H9 (cell line): Measurements from ENCODE around the gene IL21R. TPM values are rescaled to one million over a fixed set of nuclear protein-coding genes. Genes with fewer than 3 reads are reported as not detected.

Source experiments
- DNase-seq: peaks from one replicate; pipeline ENCODE4 v3.0.0-alpha.2; 2017
- H2AFZ ChIP-seq: one replicate; pipeline ENCODE4 v1.6.1; 2013; ENCODE audit warnings: mild to moderate bottlenecking, low read length, control low read depth, moderate library complexity
- H2AK5ac ChIP-seq: 2 replicates; pipeline ENCODE4 v1.6.1; 2013; ENCODE audit warnings: low read length, control low read depth, mixed read lengths; ENCODE audit not compliant: insufficient read length
- H2BK120ac ChIP-seq: one replicate; pipeline ENCODE4 v1.6.1; 2013; ENCODE audit warnings: low read depth, mild to moderate bottlenecking, low read length, control low read depth, inconsistent platforms; ENCODE audit not compliant: poor library complexity, severe bottlenecking
- H2BK12ac ChIP-seq: 2 replicates; pipeline ENCODE4 v1.6.1; 2013; ENCODE audit warnings: low read length, control low read depth, mixed read lengths, low read depth; ENCODE audit not compliant: insufficient read length
- H2BK15ac ChIP-seq: 2 replicates; pipeline ENCODE4 v1.6.1; 2013; ENCODE audit warnings: low read depth, low read length, control low read depth
- H2BK20ac ChIP-seq: one replicate; pipeline ENCODE4 v1.6.1; 2013; ENCODE audit warnings: low read depth, mild to moderate bottlenecking, low read length, control low read depth, inconsistent platforms; ENCODE audit not compliant: poor library complexity, severe bottlenecking
- H2BK5ac ChIP-seq: 2 replicates; pipeline ENCODE4 v1.6.1; 2013; ENCODE audit warnings: low read length, control low read depth, mixed read lengths; ENCODE audit not compliant: insufficient read length
- H3K14ac ChIP-seq: 2 replicates; pipeline ENCODE4 v1.6.1; 2013; ENCODE audit warnings: low read length, control low read depth; ENCODE audit not compliant: insufficient read depth
- H3K18ac ChIP-seq: 2 replicates; pipeline ENCODE4 v1.6.1; 2013; ENCODE audit warnings: low read depth, mild to moderate bottlenecking, mixed read lengths, low read length, control low read depth; ENCODE audit not compliant: insufficient read length
- H3K23ac ChIP-seq: 2 replicates; pipeline ENCODE4 v1.6.1; 2013; ENCODE audit warnings: low read length, control low read depth, mixed read lengths, low read depth; ENCODE audit not compliant: insufficient read length
- H3K23me2 ChIP-seq: 2 replicates; pipeline ENCODE4 v1.6.1; 2013; ENCODE audit warnings: low read depth, mild to moderate bottlenecking, mixed read lengths, low read length, control low read depth; ENCODE audit not compliant: insufficient read length, poor library complexity, severe bottlenecking
- H3K27ac ChIP-seq: 2 replicates; pipeline ENCODE4 v1.5.1; 2013; ENCODE audit warnings: low read length, control low read depth, mixed read lengths, low read depth; ENCODE audit not compliant: insufficient read length
- H3K27me3 ChIP-seq: 2 replicates; pipeline ENCODE4 v1.6.1; 2013; ENCODE audit warnings: low read length, control low read depth, inconsistent platforms; ENCODE audit not compliant: insufficient read depth
- H3K4ac ChIP-seq: 2 replicates; pipeline ENCODE4 v1.6.1; 2013; ENCODE audit warnings: low read depth, mild to moderate bottlenecking, control low read depth, inconsistent platforms, low read length, moderate library complexity
- H3K4me1 ChIP-seq: 2 replicates; pipeline ENCODE4 v1.6.1; 2013; ENCODE audit warnings: low read length, control low read depth, inconsistent platforms; ENCODE audit not compliant: insufficient read depth
- H3K4me2 ChIP-seq: 2 replicates; pipeline ENCODE4 v1.6.1; 2013; ENCODE audit warnings: low read length, control low read depth, mixed read lengths; ENCODE audit not compliant: insufficient read length, insufficient read depth
- H3K56ac ChIP-seq: 2 replicates; pipeline ENCODE4 v1.6.1; 2013; ENCODE audit warnings: low read depth, mild to moderate bottlenecking, mixed read lengths, low read length, control low read depth; ENCODE audit not compliant: insufficient read length
- H3K79me1 ChIP-seq: 2 replicates; pipeline ENCODE4 v1.6.1; 2013; ENCODE audit warnings: low read depth, mild to moderate bottlenecking, moderate library complexity, low read length, control low read depth, inconsistent platforms; ENCODE audit not compliant: insufficient read depth, poor library complexity, severe bottlenecking
- H3K79me2 ChIP-seq: 2 replicates; pipeline ENCODE4 v1.6.1; 2013; ENCODE audit warnings: low read length, control low read depth, inconsistent platforms; ENCODE audit not compliant: insufficient read depth
- H3K9ac ChIP-seq: 2 replicates; pipeline ENCODE4 v1.6.1; 2013; ENCODE audit warnings: low read length, control low read depth, mixed read lengths; ENCODE audit not compliant: insufficient read length; ENCODE audit errors: extremely low read depth
- H3K9me3 ChIP-seq: one replicate; pipeline ENCODE4 v1.6.1; 2013; ENCODE audit warnings: low read depth, low read length, inconsistent platforms; ENCODE audit not compliant: control insufficient read depth
- H3T11ph ChIP-seq: one replicate; pipeline ENCODE4 v1.6.1; 2013; ENCODE audit warnings: mild to moderate bottlenecking, low read length, control low read depth, inconsistent platforms
- H4K20me1 ChIP-seq: one replicate; pipeline ENCODE4 v1.6.1; 2013; ENCODE audit not compliant: control insufficient read depth, insufficient read length, insufficient read depth
- H4K5ac ChIP-seq: 2 replicates; pipeline ENCODE4 v1.6.1; 2013; ENCODE audit warnings: low read depth, mild to moderate bottlenecking, mixed read lengths, low read length, control low read depth; ENCODE audit not compliant: insufficient read length
- H4K8ac ChIP-seq: replicated peaks from 2 replicates; pipeline ENCODE4 v1.6.1; 2013; ENCODE audit warnings: low read length, control low read depth, mixed read lengths, low read depth; ENCODE audit not compliant: insufficient read length
- H4K91ac ChIP-seq: 2 replicates; pipeline ENCODE4 v1.6.1; 2013; ENCODE audit warnings: low read depth, mild to moderate bottlenecking, moderate library complexity, mixed read lengths, low read length, control low read depth; ENCODE audit not compliant: insufficient read length
- H3K27ac Mint-ChIP-seq, 3 experiments: 2 replicates in 2 of 3; 3 replicates in 1 of 3; pipeline ENCODE4 v1.8.0; 2020 to 2021; ENCODE audit warnings: mixed read lengths in 3 of 3, mild to moderate bottlenecking in 1 of 3, moderate library complexity in 1 of 3
- H3K27me3 Mint-ChIP-seq: 2 replicates; pipeline ENCODE4 v1.8.0; 2021; ENCODE audit warnings: low read depth, mild to moderate bottlenecking, moderate library complexity, mixed read lengths
- H3K36me3 Mint-ChIP-seq, 3 experiments: 2 replicates in 2 of 3; 3 replicates in 1 of 3; pipeline ENCODE4 v1.8.0; 2020 to 2021; ENCODE audit warnings: low read depth in 3 of 3, mixed read lengths in 3 of 3; ENCODE audit not compliant: insufficient read depth in 1 of 3
- H3K4me1 Mint-ChIP-seq, 2 experiments: 2 replicates each; pipeline ENCODE4 v1.8.0; 2020; ENCODE audit warnings: mixed read lengths in 2 of 2
- H3K4me3 Mint-ChIP-seq, 2 experiments: 2 replicates in 1 of 2; 3 replicates in 1 of 2; pipeline ENCODE4 v1.8.0; 2020 to 2021; ENCODE audit warnings: mild to moderate bottlenecking in 2 of 2, mixed read lengths in 2 of 2, moderate library complexity in 1 of 2
- H3K9me3 Mint-ChIP-seq, 2 experiments: 2 replicates in 1 of 2; 3 replicates in 1 of 2; pipeline ENCODE4 v1.8.0; 2020; ENCODE audit warnings: mild to moderate bottlenecking in 2 of 2, mixed read lengths in 2 of 2, moderate library complexity in 1 of 2
- total RNA-seq: library from RNA; stranded (reverse); gene quantifications from 2 replicates; pipeline ENCODE4 v1.2.1, GENCODE V29; 2021
- TF ChIP-seq, protein P1 (sequence below): fragments of 200-600 bp; sonication (generic); conservative IDR thresholded peaks from 3 replicates; pipeline ENCODE4 v1.8.0; 2021; ENCODE audit warnings: antibody characterized with exemption, mild to moderate bottlenecking

IL21R gene
- total RNA-seq, 1 experiment from 2014 or later, result 0.07 TPM

DNA sequence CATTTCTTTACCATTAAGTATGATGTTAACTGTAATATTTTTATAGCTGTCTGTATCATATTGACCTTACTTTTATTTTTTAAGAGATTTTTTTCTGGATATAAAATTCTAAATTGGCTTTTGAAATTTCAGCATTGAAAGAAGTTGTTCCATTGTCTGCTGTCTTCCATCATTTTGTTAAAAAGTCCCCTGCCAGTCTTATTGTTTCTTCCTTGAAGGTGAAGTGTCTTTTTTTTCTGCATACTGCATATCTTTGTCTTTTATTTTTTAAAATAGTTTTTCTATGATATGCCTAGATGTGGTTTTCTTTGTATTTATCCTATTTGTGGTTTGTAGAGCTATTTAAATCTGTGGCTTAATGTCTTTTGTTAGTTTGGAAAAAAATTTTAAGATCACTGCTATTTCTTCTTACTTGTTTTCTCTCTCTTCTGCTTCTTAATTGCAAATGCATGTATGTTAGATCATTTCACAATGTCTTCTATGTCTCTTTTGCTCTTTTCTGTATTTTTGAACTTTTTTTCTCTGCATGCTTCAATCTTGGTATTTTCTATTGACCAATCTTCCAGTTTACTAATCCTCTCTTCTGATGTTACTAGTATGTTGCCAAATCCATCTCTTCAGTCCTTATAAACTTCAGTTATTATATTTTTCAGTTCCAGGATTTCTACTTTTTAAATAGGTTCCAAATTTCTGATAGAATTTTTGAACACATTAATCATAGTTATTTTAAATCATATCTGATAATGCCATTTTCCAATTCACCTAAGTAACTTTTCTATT, 20.2 kb downstream of the IL21R start:
- H3K14ac ChIP-seq, result no peak overlapping the region
- no peaks in the 10 kb centered on the region for H3K4me1 ChIP-seq
- TF ChIP-seq, protein P1, sequence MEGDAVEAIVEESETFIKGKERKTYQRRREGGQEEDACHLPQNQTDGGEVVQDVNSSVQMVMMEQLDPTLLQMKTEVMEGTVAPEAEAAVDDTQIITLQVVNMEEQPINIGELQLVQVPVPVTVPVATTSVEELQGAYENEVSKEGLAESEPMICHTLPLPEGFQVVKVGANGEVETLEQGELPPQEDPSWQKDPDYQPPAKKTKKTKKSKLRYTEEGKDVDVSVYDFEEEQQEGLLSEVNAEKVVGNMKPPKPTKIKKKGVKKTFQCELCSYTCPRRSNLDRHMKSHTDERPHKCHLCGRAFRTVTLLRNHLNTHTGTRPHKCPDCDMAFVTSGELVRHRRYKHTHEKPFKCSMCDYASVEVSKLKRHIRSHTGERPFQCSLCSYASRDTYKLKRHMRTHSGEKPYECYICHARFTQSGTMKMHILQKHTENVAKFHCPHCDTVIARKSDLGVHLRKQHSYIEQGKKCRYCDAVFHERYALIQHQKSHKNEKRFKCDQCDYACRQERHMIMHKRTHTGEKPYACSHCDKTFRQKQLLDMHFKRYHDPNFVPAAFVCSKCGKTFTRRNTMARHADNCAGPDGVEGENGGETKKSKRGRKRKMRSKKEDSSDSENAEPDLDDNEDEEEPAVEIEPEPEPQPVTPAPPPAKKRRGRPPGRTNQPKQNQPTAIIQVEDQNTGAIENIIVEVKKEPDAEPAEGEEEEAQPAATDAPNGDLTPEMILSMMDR, result no peak
- no peaks in the 10 kb centered on the region for H3K27me3 ChIP-seq
- no peak overlapping the region for H3T11ph ChIP-seq
- no peak overlapping the region for H2BK5ac ChIP-seq
- no peaks in the 10 kb centered on the region for H3K4me1 Mint-ChIP-seq
- no peak overlapping the region for H2BK12ac ChIP-seq
- no peak overlapping the region for H2BK15ac ChIP-seq
- H3K23ac ChIP-seq, result no peak overlapping the region
- no peak overlapping the region for H3K27ac Mint-ChIP-seq
- no peak overlapping the region for H3K9ac ChIP-seq
- no peak overlapping the region for H2BK20ac ChIP-seq
- no peaks in the 10 kb centered on the region for H3K9me3 ChIP-seq
- no peak overlapping the region for H3K4ac ChIP-seq
- H3K36me3 Mint-ChIP-seq, result peaks cover 10 to 14% (median 10%) of the 10 kb centered on the region in 3 experiments
- peaks cover 23 to 35% of the 10 kb centered on the region in 2 experiments for H3K9me3 Mint-ChIP-seq
- H2AK5ac ChIP-seq, result no peak overlapping the region
- no peak for DNase-seq
- H4K5ac ChIP-seq, result no peak overlapping the region
- no peak overlapping the region for H4K91ac ChIP-seq
- H3K27me3 Mint-ChIP-seq, result no peaks in the 10 kb centered on the region
- H3K18ac ChIP-seq, result no peak overlapping the region
- no peaks in the 10 kb centered on the region for H3K79me1 ChIP-seq
- H2BK120ac ChIP-seq, result no peak overlapping the region
- no peak overlapping the region for H4K8ac ChIP-seq
- H3K27ac ChIP-seq, result no peak overlapping the region
- no peaks in the 10 kb centered on the region for H3K79me2 ChIP-seq
- H2AFZ ChIP-seq, result no peak overlapping the region
- no peak overlapping the region for H3K4me3 Mint-ChIP-seq
- H4K20me1 ChIP-seq, result no peaks in the 10 kb centered on the region
- H3K56ac ChIP-seq, result no peak overlapping the region
- no peaks in the 10 kb centered on the region for H3K23me2 ChIP-seq
- no peak overlapping the region for H3K4me2 ChIP-seq
